Measurements from ENCODE around the gene SELENOO.

Gene SELENOO

GRCh38 chr22:50257041-50257440, 56.2 kb downstream of the SELENOO start:
- no peak for DNase-seq

GRCh38 chr22:50257451-50258360, 56.9 kb downstream of the SELENOO start:
- DNase-seq, result no peak

- no peak for DNase-seq
Measured at GRCh38 chr22:50258361-50259292, 57.8 kb downstream of the SELENOO start.

- DNase-seq, result no peak
Measured at GRCh38 chr22:50259302-50259701, 58.5 kb downstream of the SELENOO start.

GRCh38 chr22:50260434-50260800, 59.6 kb downstream of the SELENOO start:
- no peak for DNase-seq

- peak; percentile 17 to 39 for DNase-seq
Measured at GRCh38 chr22:50260801-50261614, 60.2 kb downstream of the SELENOO start.

GRCh38 chr22:50261615-50262459, 61.0 kb downstream of the SELENOO start, which contains the start of gene MAPK12:
Gene MAPK12 (minus strand): TSS chr22:50261683. CDS start chr22:50261509, 174 bp downstream.
- no peak for DNase-seq

GRCh38 chr22:50262460-50262911, 61.7 kb downstream of the SELENOO start:
- DNase-seq, result no peak

GRCh38 chr22:50262973-50263617, 62.3 kb downstream of the SELENOO start:
- no peak for DNase-seq

GRCh38 chr22:50264104-50264745, 63.4 kb downstream of the SELENOO start:
- DNase-seq, result peak in 1 of 2 experiments; percentile 17

- DNase-seq, result no peak
Measured at GRCh38 chr22:50264946-50265669, 64.3 kb downstream of the SELENOO start.

- DNase-seq, result no peak
Measured at GRCh38 chr22:50266994-50267393, 66.2 kb downstream of the SELENOO start.

Data from stimulated activated CD4-positive, alpha-beta T cell treated with anti-CD3 and anti-CD28 coated beads, Interleukin-4, amount 100 ng/mL, for 4 hours (primary cell).